COLO668 (cell line): Measurements from ENCODE around the gene TGM5.
A peak's percentile ranks its signal among the peaks of the same experiment; 100 is the strongest.
"Not testable (repeated sequence)": the region's sequence is repeated elsewhere in the genome, so short reads cannot be mapped to it uniquely, and the experiment has no call there.

ENCODE experiments used
- DNase-seq: peaks from one replicate; lab custom pipeline; 2025; ENCODE audit not compliant: unreplicated experiment; lab: John Stamatoyannopoulos, UW

The TGM5 gene

DNA sequence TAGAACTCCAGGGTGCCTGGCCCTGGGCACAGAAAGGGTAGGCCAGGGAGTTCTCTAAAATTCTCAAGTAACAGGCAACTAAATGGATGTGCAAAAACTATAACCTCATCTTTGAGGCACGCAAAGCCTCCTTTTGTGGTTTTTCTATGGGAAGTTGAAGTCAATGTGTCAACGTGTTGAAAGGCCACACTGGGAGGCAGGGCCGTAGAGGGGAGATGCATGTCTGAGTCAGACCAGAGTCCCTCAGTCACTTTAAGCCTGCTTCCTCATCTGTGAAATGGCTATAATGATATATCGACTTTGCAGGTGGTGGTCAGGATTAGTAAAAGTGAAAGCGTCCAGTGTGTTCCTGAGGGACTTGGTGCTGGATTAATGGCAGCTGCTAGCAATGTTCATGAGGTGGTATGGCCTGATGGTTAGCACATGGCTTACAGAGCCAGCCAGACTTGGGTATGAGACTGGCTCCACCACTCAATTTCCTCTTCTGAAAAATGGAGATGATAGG, 17.0 kb downstream of the TGM5 start:
- DNase-seq: no peak

DNA sequence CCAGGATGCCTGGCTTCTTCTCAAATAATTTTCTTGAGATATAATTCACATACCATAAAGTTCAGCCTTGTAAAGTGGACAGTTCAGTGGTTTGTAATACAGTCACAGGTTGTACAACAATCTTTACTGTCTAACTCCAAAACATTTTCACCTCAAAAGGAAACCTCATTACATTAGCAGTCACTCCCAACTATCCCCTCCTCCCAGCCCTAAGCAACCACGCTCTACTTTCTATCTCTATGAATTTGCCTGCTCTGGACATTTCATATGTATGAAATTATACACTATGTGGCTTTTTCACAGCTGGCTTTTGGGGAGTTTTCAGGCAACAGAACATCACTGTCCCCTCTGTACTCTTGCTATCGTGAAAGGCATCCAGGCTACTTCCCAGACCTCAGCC, 17.5 kb downstream of the TGM5 start:
- DNase-seq: no peak

DNA sequence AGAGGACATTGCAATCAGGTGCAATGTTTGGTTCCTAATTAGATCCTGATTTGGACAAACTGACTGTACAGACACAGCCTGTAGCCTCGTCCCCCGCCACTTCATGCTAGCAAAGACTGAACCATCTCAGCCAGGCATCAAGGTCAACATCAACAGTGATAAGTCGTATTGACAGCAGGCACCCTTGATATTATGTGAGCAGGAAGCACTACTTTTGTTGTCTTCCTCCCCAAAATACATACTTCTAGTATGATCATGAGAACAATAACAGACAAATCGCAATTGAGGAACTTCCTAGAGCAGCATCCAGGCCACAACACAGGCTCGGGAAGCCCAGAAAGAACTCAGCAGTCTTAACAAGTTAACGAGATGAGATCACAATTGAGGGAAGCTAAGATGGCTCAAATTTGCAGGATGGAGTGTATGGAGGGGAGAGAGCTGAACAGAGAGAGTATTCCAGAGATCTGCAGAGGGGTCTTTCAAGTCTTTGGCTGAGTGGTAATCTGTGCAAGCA, 20.4 kb downstream of the TGM5 start:
- DNase-seq: no peak

GRCh38 chr15:43244092-43244491, 22.6 kb downstream of the TGM5 start:
- DNase-seq: no peak

DNA sequence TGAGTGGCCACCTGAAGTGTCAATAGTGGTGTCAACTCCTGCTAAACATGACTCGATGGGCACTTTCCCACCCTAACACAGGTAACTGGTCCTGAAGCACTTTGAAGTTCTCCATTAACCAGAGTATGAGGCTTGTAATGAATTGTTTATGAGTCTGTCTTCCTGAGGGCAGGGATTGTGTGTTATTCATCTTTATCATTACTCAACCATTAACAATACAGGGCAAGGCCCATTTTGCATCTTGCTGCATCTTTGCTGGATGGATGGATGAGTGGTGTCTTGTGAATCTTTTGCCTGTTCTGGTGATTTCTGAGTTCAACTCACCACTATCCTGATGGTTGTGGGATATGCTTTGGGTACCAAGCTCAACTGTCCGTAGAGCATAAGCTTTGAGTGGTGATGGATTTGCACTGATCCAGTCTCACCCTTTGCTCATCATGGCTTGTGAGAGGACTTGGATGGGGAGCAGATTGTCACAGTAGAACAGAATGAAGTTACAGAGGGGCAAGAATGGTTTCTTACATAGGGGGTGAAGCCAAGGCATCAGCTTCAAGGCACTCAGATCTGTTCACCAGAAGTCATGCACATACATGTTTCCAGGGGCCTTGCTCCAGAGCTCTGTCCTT, 23.6 kb downstream of the TGM5 start:
- no peak for DNase-seq

DNA sequence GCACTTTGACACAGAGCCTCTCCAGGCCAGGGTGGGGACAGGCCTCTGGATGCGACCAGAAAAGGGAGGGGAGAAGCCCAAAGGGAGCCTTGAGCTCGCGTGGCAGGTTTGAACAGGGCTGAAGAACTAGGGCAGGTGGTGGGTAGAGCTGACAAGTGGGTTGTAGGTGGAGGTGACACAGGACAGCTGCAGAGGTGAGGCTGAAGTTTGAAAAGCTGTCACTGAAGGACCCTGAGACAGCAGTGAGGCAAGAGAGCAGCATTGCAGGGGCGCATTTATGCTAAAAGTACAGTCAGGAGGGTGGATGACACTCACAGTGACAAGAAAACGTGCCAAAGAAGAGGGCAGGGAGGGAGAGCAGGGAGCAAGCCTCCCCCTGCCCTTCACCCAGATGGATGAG, 24.1 kb downstream of the TGM5 start:
- no peak for DNase-seq

GRCh38 chr15:43241100-43241499, 25.6 kb downstream of the TGM5 start:
- DNase-seq: no peak

DNA sequence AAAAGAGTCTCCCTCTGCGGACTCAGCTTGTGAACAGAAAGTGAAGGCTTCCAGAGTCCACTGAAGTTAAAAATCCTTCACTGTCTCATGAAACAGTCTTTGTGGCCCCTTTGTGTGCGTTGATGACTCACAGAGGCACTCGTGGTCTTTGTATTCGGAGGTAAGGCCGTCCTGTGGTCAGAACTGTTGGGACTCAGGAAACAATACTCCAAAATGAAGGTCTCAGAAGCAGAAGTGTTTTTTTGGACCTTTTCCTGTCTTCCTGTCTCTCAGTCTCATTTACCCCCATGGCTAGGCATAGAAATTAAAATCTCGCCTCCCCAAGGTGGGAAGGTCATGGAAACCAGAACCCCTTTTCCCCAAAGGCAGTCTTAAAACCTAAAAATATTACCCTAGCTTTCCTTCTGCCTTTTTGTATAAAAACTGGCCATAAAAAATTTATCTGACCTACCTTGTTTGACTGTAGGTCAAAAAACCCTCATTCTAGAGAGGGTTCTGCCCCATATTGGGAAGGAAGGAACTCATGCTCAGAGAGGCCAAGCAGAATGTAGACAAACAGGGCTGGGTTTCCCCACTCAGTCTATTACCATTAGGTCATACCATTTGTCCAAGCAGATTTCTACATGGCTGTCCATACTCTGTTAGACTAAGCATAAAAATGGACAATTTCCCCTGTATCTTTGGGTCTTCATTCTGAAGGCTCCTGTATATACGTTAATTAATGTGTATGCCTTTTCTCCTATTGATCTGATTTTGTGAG, 26.8 kb downstream of the TGM5 start:
- DNase-seq: no peak

- no peak for DNase-seq
These were observed 28.0 kb downstream of the TGM5 start for GRCh38 chr15:43238671-43239131.

- no peak for DNase-seq
These were observed 28.8 kb downstream of the TGM5 start for GRCh38 chr15:43237842-43238470.

- no peak for DNase-seq
These were observed 31.2 kb downstream of the TGM5 start for GRCh38 chr15:43235536-43235935.

- no peak for DNase-seq
These were observed 34.3 kb downstream of the TGM5 start for GRCh38 chr15:43232289-43232874.

- no peak for DNase-seq
These were observed 36.0 kb downstream of the TGM5 start for GRCh38 chr15:43230640-43231115.

- DNase-seq: no peak
These were observed 36.8 kb downstream of the TGM5 start for GRCh38 chr15:43229977-43230376.

DNA sequence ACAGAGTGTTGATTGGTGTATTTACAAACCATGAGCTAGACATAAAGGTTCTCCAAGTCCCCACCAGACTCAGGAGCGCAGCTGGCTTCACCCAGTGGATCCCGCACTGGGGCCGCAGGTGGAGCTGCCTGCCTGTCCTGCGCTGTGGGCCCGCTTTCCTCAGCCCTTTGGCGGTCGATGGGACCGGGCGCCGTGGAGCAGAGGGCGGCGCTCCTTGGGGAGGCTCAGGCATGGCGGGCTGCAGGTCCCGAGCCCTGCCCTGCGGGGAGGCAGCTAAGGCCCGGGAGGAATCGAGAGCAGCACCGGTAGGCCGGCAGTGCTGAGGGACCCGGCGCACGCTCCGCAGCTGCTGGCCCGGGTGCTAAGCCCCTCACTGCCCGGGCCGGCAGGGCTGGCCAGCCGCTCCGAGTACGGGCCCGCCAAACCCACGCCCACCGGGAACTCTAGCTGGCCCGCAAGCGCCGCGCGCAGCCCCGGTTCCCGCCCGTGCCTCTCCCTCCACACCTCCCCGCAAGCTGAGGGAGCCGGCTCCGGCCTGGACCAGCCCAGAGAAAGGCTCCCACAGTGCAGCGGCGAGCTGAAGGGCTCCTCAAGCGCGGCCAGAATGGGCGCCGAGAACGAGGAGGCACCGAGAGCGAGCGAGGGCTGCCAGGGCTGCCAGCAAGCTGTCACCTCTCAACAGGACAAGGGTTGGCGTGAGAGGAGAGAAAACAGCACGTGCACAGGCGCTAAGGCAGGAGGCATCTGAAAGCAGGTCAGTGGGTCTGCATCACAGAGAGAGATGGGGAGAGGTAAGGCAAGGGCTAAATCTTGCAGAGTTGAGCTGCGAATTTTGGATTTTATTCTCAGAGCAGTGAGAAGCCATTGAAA, 40.1 kb downstream of the TGM5 start:
- no peak for DNase-seq

DNA sequence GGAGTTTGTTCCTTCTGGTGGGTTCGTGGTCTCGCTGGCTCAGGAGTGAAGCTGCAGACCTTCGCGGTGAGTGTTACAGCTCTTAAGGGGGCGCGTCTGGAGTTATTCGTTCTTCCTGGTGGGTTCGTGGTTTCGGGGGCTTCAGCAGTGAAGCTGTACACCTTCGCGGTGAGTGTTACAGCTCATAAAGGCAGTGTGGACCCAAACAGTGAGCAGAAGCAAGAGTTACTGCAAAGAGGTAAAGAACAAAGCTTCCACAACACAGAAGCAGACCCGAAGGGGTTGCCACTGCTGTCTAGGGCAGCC, 40.8 kb downstream of the TGM5 start:
- not testable (repeated sequence) for DNase-seq

- peak; percentile 33 for DNase-seq
These were observed 41.4 kb downstream of the TGM5 start for GRCh38 chr15:43225201-43225949.

GRCh38 chr15:43221422-43221821, 45.3 kb downstream of the TGM5 start:
- no peak for DNase-seq

DNA sequence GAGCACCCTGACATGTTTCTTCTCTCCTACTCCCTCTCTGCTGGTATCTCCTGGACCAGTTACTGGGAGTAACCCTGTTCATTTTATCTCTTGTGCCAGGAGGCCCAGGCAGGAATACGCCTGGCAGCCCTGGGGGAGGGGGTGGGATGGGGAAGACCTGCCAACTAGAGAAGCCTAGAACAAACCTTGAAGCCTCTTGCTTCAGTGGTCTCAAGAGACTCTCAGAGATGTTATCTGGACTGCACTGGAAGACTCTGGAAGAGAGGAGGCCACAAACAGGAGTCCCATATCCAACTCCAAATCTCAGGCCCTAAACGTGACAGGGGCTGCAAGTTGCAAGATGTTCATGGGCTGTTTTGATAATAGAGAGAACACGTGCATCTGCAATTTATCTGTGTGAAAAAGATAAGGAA, 45.7 kb downstream of the TGM5 start, which contains the start of gene EPB42:
EPB42 (minus strand) TSS at position 28 of the 413 bp plus-strand sequence. CDS start 193 bp downstream, outside the sequence.
- DNase-seq: no peak
